ENCODE results near the gene OPTN.

GRCh38 chr10:13152296-13152695 is 52.3 kb downstream of the OPTN start:
- TF ChIP-seq CTCF (IDR thresholded peaks at IDR 0.05) (no peak), EZH2 (IDR thresholded peaks at IDR 0.05) (no peak)
